ENCODE measurements around the gene CHAF1A.

The CHAF1A gene

DNA sequence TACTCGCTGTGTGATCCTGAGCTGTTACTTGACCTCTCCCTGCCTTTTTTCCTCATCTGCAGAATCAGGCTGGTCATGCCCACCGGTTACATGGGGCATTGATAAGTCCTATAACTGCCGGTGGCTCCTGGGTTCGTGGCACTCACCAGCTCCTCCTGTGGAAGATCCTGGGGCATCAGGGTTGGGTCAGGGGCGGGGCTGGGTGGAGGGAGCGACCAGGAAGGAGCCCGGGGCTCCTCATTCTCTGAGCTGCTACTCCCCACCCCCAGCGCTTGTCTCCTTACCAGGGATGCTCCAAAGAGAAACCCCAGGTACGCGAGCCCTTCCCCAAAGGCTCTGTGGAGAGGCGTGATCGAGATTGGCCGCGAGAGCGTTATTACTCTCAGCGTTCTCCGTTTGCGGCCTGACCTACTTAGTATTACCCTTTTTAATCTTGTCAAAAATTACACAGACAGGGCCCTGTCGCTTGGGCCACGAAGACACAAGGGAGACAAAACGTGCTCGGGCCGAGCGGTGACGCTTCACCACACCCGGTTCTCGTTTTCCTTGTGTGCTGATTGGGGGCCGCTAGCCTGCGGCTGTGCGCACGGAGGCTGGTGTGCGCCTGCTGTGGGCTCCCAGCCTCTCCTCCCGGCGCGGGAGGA, 80.4 kb downstream of the CHAF1A start:
- DNase-seq (ENCODE audit: extremely low read depth in 1 of 2, low read depth in 1 of 2): no peak

DNA sequence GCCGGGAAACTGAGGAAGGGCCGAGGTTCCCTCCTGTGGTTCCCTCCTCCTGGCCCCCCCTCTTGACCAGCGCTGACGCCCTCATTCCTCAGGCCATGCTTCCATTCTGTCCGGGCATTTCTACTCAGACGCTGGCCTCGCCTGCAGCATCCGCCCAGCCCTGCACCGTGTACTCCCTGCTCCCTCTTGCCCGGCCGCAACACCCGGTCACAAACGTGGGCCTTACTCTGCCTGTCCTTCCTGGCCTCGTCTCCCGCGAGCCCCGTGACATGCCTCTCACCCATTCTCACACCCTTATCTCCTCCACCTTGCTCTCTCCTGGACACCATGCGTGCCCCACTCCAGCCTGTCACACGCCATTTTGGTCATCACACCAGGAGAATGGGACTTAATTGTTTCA, 80.9 kb downstream of the CHAF1A start:
- DNase-seq (ENCODE audit: extremely low read depth in 1 of 2, low read depth in 1 of 2): no peak

DNA sequence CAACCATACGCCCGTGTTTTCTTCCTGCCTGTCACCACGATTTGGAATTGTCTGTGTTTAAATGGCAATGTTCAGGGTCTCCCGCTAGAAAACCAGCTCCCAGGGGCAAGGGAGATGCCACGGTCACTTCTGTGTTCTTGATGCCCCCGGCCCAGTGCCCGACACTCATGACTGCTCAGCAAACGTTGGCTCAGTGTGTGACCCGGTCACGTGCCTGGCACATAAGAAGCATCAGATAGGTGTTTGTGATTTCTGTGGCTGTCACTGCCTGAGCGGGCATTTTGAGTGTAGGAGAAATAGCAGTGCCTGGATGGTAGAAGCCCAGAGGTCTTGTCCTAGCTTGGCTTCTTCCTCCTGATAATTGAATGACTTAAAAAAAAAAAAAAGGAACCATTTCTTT, 85.1 kb downstream of the CHAF1A start:
- DNase-seq (ENCODE audit: extremely low read depth in 1 of 2, low read depth in 1 of 2): no peak

- no peak for DNase-seq (ENCODE audit: extremely low read depth in 1 of 2, low read depth in 1 of 2)
Measured at GRCh38 chr19:4488496-4488895, 86.1 kb downstream of the CHAF1A start.

DNA sequence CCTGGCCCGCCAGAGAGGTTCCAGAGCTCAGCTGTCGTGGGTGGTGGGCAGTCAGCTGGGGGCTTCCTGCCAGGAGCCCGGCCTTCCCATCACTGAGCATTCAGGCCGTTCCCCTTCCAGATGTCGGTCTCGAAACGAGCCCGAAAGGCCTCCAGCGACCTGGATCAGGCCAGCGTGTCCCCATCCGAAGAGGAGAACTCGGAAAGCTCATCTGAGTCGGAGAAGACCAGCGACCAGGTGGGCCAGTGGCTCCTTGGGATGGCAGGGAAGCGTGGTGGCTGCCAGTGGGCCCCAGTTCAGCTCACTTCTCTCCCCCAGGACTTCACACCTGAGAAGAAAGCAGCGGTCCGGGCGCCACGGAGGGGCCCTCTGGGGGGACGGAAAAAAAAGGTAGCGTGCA, 89.0 kb downstream of the CHAF1A start:
- DNase-seq (ENCODE audit: extremely low read depth in 1 of 2, low read depth in 1 of 2): no peak

GRCh38 chr19:4492337-4493103, 90.1 kb downstream of the CHAF1A start:
- no peak for DNase-seq (ENCODE audit: extremely low read depth in 1 of 2, low read depth in 1 of 2)

Measured in activated CD8-positive, alpha-beta memory T cell treated with anti-CD3 and anti-CD28 coated beads for 1 hour (primary cell).